HL-60 (cell line): ENCODE data around the gene BCL6.

Experiments
- DNase-seq, 2 experiments: peaks; one replicate each; pipeline ENCODE4 v3.0.0-alpha.2; 2010 to 2020; ENCODE audit warnings: low read depth in 1 of 2, low spot score in 1 of 2
- H3K27ac ChIP-seq: fragments of 250-450 bp; sonication (Bioruptor Pico); replicated peaks from 2 replicates; pipeline ENCODE4 v1.5.1; 2020; ENCODE audit warnings: mild to moderate bottlenecking, moderate library complexity
- H3K27me3 ChIP-seq: fragments of 250-450 bp; sonication (Bioruptor Pico); 2 replicates; pipeline ENCODE4 v1.5.1; 2021; ENCODE audit warnings: mild to moderate bottlenecking, moderate library complexity; ENCODE audit not compliant: insufficient read depth, poor library complexity, severe bottlenecking
- H3K4me3 ChIP-seq: replicated peaks from 2 replicates; pipeline ENCODE4 v1.5.1; 2011; ENCODE audit warnings: mild to moderate bottlenecking, control low read depth, low read length; ENCODE audit not compliant: insufficient read depth
- CTCF ChIP-seq: IDR thresholded peaks from one replicate; pipeline ENCODE4 v1.5.1; 2011; ENCODE audit warnings: low read length, control low read depth, inconsistent platforms; ENCODE audit not compliant: insufficient read depth
- GABPA ChIP-seq: IDR thresholded peaks from 2 replicates; pipeline ENCODE4 v1.6.1; 2012; ENCODE audit warnings: low read depth
- POLR2AphosphoS5 ChIP-seq: IDR thresholded peaks from 2 replicates; pipeline ENCODE4 v1.6.1; 2012; ENCODE audit warnings: low read depth
- REST ChIP-seq: IDR thresholded peaks from 2 replicates; pipeline ENCODE4 v1.6.1; 2012; ENCODE audit warnings: low read depth; ENCODE audit not compliant: insufficient replicate concordance
- SPI1 ChIP-seq: IDR thresholded peaks from 2 replicates; pipeline ENCODE4 v1.6.1; 2012; ENCODE audit warnings: low read depth, mild to moderate bottlenecking, borderline replicate concordance

BCL6 gene

GRCh38 chr3:187689984-187690383 is 55.3 kb downstream of the BCL6 start:
- DNase-seq, result no peak
- TF ChIP-seq POLR2AphosphoS5, result no peak
- TF ChIP-seq GABPA, result no peak
- TF ChIP-seq CTCF, result no peak
- no peak for TF ChIP-seq REST
- H3K4me3 ChIP-seq, result no peak overlapping the region
- H3K27ac ChIP-seq, result no peak overlapping the region
- H3K27me3 ChIP-seq, result peaks cover 13% of the 10 kb centered on the region

GRCh38 chr3:187686621-187687273 is 58.5 kb downstream of the BCL6 start:
- TF ChIP-seq CTCF (no peak), REST (no peak), POLR2AphosphoS5 (no peak), SPI1 (no peak), GABPA (no peak)
- Histone ChIP-seq H3K4me3 (no peak overlapping the region), H3K27me3 (peaks cover 13% of the 10 kb centered on the region), H3K27ac (no peak overlapping the region)
- no peak for DNase-seq

- H3K27me3 ChIP-seq, result peaks cover 13% of the 10 kb centered on the region
- no peak overlapping the region for H3K27ac ChIP-seq
- TF ChIP-seq GABPA (no peak), REST (no peak)
- H3K4me3 ChIP-seq, result no peak overlapping the region
- DNase-seq, result no peak
These were observed 59.3 kb downstream of the BCL6 start for GRCh38 chr3:187685948-187686347.

GRCh38 chr3:187684880-187685279 is 60.4 kb downstream of the BCL6 start:
- TF ChIP-seq CTCF, result no peak
- no peak for TF ChIP-seq REST
- no peak for TF ChIP-seq GABPA
- no peak for TF ChIP-seq SPI1
- TF ChIP-seq POLR2AphosphoS5, result no peak
- peaks cover 11% of the 10 kb centered on the region for H3K27me3 ChIP-seq
- H3K27ac ChIP-seq, result no peak overlapping the region

More at GRCh38 chr3:187684880-187685279, 60.4 kb downstream of the BCL6 start:
- no peak for DNase-seq
- no peak overlapping the region for H3K4me3 ChIP-seq
